ENCODE data around the gene THOC1. TPM values are rescaled to one million over a fixed set of nuclear protein-coding genes. Genes with fewer than 3 reads are reported as not detected.
"Not testable (repeated sequence)": the region's sequence is repeated elsewhere in the genome, so short reads cannot be mapped to it uniquely, and the experiment has no call there.

The THOC1 gene
- total RNA-seq, 3 donors from 2014 or later: 56.2 to 98.9 (median 67.5) TPM

- DNase-seq (ENCODE audit: low spot score in 2 of 2): no peak
- Histone ChIP-seq H3K9me3 (no peaks in the 10 kb centered on the region), H3K4me1 (no peaks in the 10 kb centered on the region), H3K4me3 (no peak overlapping the region), H3K27ac (no peak overlapping the region), H3K27me3 (no peaks in the 10 kb centered on the region), H3K36me3 (no peaks in the 10 kb centered on the region)
- intact Hi-C loops (cut with DNase I; ENCODE audit: low total_unique reads): no loop called here
- TF ChIP-seq POLR2AphosphoS5 (IDR thresholded peaks at IDR 0.05): no peak
- TF ChIP-seq POLR2A (IDR thresholded peaks at IDR 0.05): no peak
- TF ChIP-seq, protein P1, sequence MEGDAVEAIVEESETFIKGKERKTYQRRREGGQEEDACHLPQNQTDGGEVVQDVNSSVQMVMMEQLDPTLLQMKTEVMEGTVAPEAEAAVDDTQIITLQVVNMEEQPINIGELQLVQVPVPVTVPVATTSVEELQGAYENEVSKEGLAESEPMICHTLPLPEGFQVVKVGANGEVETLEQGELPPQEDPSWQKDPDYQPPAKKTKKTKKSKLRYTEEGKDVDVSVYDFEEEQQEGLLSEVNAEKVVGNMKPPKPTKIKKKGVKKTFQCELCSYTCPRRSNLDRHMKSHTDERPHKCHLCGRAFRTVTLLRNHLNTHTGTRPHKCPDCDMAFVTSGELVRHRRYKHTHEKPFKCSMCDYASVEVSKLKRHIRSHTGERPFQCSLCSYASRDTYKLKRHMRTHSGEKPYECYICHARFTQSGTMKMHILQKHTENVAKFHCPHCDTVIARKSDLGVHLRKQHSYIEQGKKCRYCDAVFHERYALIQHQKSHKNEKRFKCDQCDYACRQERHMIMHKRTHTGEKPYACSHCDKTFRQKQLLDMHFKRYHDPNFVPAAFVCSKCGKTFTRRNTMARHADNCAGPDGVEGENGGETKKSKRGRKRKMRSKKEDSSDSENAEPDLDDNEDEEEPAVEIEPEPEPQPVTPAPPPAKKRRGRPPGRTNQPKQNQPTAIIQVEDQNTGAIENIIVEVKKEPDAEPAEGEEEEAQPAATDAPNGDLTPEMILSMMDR (IDR thresholded peaks at IDR 0.05): no peak
These were observed 42.2 kb upstream of the THOC1 start for GRCh38 chr18:310042-310441.

DNA sequence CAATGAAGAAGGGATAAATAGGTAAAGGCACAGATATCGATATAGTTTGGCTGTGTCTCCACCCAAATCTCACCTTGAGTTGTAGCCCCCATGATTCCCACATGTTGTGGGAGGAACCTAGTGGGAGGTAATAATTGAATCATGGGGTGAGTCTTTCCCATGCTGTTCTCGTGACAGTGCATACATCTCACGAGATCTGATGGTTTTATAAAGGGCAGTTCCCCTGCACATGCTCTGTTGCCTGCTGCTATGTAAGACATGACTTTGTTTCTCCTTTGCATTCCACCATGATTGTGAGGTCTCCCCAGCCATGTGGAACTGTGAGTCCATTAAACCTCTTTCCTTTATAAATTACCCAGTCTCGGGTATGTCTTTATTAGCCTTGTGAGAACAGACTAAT, 40.2 kb upstream of the THOC1 start:
- H3K9me3 ChIP-seq; H3K4me1 ChIP-seq; intact Hi-C loops (cut with DNase I; ENCODE audit: low total_unique reads); H3K4me3 ChIP-seq; H3K27me3 ChIP-seq; H3K36me3 ChIP-seq; DNase-seq (ENCODE audit: low spot score in 2 of 2); H3K27ac ChIP-seq: not testable (repeated sequence)

DNA sequence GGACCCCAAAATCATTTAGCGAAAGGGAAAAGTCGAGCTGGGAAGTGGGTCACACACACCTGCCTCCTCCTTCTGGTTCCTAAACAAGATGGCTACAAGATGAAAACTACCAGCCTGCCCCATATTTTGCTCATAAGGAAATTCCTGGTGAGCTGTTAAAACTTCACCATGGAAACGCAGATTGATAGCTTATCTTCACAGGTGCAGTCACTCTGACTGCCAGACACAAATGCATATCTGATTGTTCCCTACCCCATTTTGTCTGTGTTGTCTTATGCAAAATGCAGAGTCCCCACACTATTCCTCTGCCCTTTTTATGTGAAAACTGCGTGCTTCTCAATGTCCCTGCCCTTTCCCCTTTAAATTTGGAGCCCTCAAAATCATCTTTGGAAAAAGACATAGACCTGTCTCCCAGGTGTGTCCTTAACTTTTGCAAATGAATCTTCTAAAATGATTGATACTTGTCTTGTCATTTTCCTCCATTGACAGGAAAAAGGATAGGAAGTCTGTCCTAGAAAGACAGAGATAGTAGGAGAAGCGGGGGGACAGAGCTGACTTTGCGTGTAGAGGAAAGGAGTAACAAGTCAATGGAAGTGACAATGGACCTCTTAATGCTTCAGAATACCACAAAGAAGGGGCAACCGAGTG, 38.9 kb upstream of the THOC1 start:
- Histone ChIP-seq H3K4me1 (no peaks in the 10 kb centered on the region), H3K9me3 (no peaks in the 10 kb centered on the region), H3K36me3 (no peaks in the 10 kb centered on the region), H3K4me3 (no peak overlapping the region), H3K27me3 (no peaks in the 10 kb centered on the region), H3K27ac (no peak overlapping the region)
- intact Hi-C loops (cut with DNase I; ENCODE audit: low total_unique reads): no loop called here
- TF ChIP-seq, protein P1 (IDR thresholded peaks at IDR 0.05): no peak
- TF ChIP-seq POLR2A (IDR thresholded peaks at IDR 0.05) (no peak), POLR2AphosphoS5 (IDR thresholded peaks at IDR 0.05) (no peak)
- DNase-seq (ENCODE audit: low spot score in 2 of 2): no peak

DNA sequence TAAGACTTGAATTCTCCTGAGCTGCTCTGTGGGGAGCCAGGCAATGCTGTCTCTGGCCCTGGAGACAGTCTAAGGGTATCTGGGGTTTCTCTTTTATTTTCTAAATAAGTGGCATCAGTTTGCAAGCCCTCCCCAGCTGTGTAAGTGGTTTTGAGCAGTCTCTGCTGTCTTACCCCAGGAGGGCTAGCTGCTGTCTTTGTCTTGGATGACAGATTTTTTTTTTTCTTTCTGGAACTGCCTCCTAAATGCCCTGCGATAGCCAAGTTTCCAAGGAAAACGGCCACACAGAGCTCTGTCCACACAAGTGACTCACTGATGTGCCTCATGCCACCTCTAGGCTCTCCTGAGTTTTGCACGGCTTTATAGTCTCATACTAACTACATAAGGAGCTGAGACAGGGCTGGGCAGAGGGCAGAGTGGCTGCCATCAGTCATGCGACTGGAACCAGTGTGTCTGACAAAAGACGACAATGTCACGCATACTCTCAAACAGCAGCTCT, 37.2 kb upstream of the THOC1 start:
- Histone ChIP-seq H3K4me1 (no peaks in the 10 kb centered on the region), H3K27ac (no peak overlapping the region), H3K9me3 (no peaks in the 10 kb centered on the region), H3K27me3 (no peaks in the 10 kb centered on the region), H3K36me3 (no peaks in the 10 kb centered on the region), H3K4me3 (no peak overlapping the region)
- no peak for DNase-seq (ENCODE audit: low spot score in 2 of 2)
- TF ChIP-seq, protein P1 (IDR thresholded peaks at IDR 0.05): no peak
- TF ChIP-seq POLR2AphosphoS5 (IDR thresholded peaks at IDR 0.05) (no peak), POLR2A (IDR thresholded peaks at IDR 0.05) (no peak)
- intact Hi-C loops (cut with DNase I; ENCODE audit: low total_unique reads): no loop called here

DNA sequence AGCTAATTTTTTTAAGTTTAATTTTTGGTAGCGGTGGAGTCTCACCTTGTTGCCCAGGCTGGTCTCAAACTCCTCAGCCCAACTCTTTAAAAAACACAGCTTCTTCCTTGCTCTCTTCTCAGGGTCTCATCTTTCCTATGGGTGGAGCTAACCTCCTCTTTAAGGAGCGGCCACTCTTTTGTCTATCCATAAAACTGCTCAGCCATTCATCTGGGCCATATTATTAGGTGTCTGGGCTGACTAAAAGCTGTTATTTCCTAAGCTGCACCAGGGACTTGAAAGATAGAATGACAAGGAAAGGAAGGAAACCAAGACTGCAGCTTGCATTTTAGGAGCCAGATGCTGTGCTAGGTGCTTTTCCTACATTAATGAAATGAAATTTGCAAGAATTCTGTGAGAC, 35.8 kb upstream of the THOC1 start:
- no peak for DNase-seq (ENCODE audit: low spot score in 2 of 2)
- H3K36me3 ChIP-seq: no peaks in the 10 kb centered on the region
- H3K27me3 ChIP-seq: no peaks in the 10 kb centered on the region
- no peak overlapping the region for H3K4me3 ChIP-seq
- H3K4me1 ChIP-seq: no peaks in the 10 kb centered on the region
- no peaks in the 10 kb centered on the region for H3K9me3 ChIP-seq
- no peak for TF ChIP-seq POLR2A (IDR thresholded peaks at IDR 0.05)
- no peak for TF ChIP-seq POLR2AphosphoS5 (IDR thresholded peaks at IDR 0.05)
- intact Hi-C loops (cut with DNase I; ENCODE audit: low total_unique reads): no loop called here
- H3K27ac ChIP-seq: no peak overlapping the region

GRCh38 chr18:303011-303410, 35.2 kb upstream of the THOC1 start:
- no peak for DNase-seq (ENCODE audit: low spot score in 2 of 2)
- TF ChIP-seq, protein P1 (IDR thresholded peaks at IDR 0.05): no peak
- TF ChIP-seq POLR2A (IDR thresholded peaks at IDR 0.05): no peak
- no peak for TF ChIP-seq POLR2AphosphoS5 (IDR thresholded peaks at IDR 0.05)
- Histone ChIP-seq H3K4me3 (no peak overlapping the region), H3K9me3 (no peaks in the 10 kb centered on the region), H3K27me3 (no peaks in the 10 kb centered on the region), H3K4me1 (no peaks in the 10 kb centered on the region), H3K27ac (no peak overlapping the region), H3K36me3 (no peaks in the 10 kb centered on the region)
- intact Hi-C loops (cut with DNase I; ENCODE audit: low total_unique reads): no loop called here

All from breast epithelium (tissue), 4 donors.